ENCODE results near the gene B4GALT5. TPM values are rescaled to one million over a fixed set of nuclear protein-coding genes. Genes with fewer than 3 reads are reported as not detected.

B4GALT5 gene
- total and polyA plus RNA-seq, 9 donors = 18.4 to 45.6 (median 37.5) TPM

- no peaks in the 10 kb centered on the region for H3K27me3 ChIP-seq (ENCODE audit: control insufficient read depth, insufficient read depth, low read length)
- H3K27ac ChIP-seq (ENCODE audit: low read length) = peak overlapping the region; percentile 72
- H3K4me1 ChIP-seq (ENCODE audit: control insufficient read depth, insufficient read depth, low read length) = peaks cover 48% of the 10 kb centered on the region
- no peaks in the 10 kb centered on the region for H3K9me3 ChIP-seq (replicated peaks; ENCODE audit: control insufficient read depth, low read depth, low read length)
- peak; percentile 81 for DNase-seq
- WGBS (ENCODE audit: insufficient coverage) = 53% methylated on average over 3 of the region's 15 CpGs
- H3K36me3 ChIP-seq (ENCODE audit: control insufficient read depth, insufficient read depth, low read length) = no peaks in the 10 kb centered on the region
- H3K4me3 ChIP-seq (ENCODE audit: low read length) = no peak overlapping the region
Observed at GRCh38 chr20:49595811-49596561, 117.7 kb downstream of the B4GALT5 start.

- no peak for DNase-seq
- Histone ChIP-seq H3K27ac (ENCODE audit: low read length) (no peak overlapping the region), H3K36me3 (ENCODE audit: control insufficient read depth, insufficient read depth, low read length) (no peaks in the 10 kb centered on the region), H3K9me3 (replicated peaks; ENCODE audit: control insufficient read depth, low read depth, low read length) (no peaks in the 10 kb centered on the region), H3K4me3 (ENCODE audit: low read length) (no peak overlapping the region), H3K4me1 (ENCODE audit: control insufficient read depth, insufficient read depth, low read length) (peaks cover 46% of the 10 kb centered on the region), H3K27me3 (ENCODE audit: control insufficient read depth, insufficient read depth, low read length) (no peaks in the 10 kb centered on the region)
- 77% methylated on average over 10 of the region's 10 CpGs for WGBS (ENCODE audit: insufficient coverage)
Observed at GRCh38 chr20:49595346-49595745, 118.3 kb downstream of the B4GALT5 start.

GRCh38 chr20:49594931-49595315 lies 118.8 kb downstream of the B4GALT5 start:
- no peak overlapping the region for H3K4me3 ChIP-seq (ENCODE audit: low read length)
- no peak for DNase-seq
- H3K9me3 ChIP-seq (replicated peaks; ENCODE audit: control insufficient read depth, low read depth, low read length) = no peaks in the 10 kb centered on the region
- 95% methylated on average over 4 of the region's 6 CpGs for WGBS (ENCODE audit: insufficient coverage)
- H3K27me3 ChIP-seq (ENCODE audit: control insufficient read depth, insufficient read depth, low read length) = no peaks in the 10 kb centered on the region
- peak overlapping the region; percentile 62 for H3K27ac ChIP-seq (ENCODE audit: low read length)
- peaks cover 41% of the 10 kb centered on the region for H3K4me1 ChIP-seq (ENCODE audit: control insufficient read depth, insufficient read depth, low read length)
- H3K36me3 ChIP-seq (ENCODE audit: control insufficient read depth, insufficient read depth, low read length) = no peaks in the 10 kb centered on the region

- Histone ChIP-seq H3K27ac (ENCODE audit: low read length) (peak overlapping the region; percentile 62), H3K27me3 (ENCODE audit: control insufficient read depth, insufficient read depth, low read length) (no peaks in the 10 kb centered on the region), H3K9me3 (replicated peaks; ENCODE audit: control insufficient read depth, low read depth, low read length) (no peaks in the 10 kb centered on the region), H3K4me1 (ENCODE audit: control insufficient read depth, insufficient read depth, low read length) (peaks cover 40% of the 10 kb centered on the region), H3K4me3 (ENCODE audit: low read length) (no peak overlapping the region), H3K36me3 (ENCODE audit: control insufficient read depth, insufficient read depth, low read length) (no peaks in the 10 kb centered on the region)
- DNase-seq = peak; percentile 96
- 37% methylated on average over 11 of the region's 12 CpGs for WGBS (ENCODE audit: insufficient coverage)
Observed at GRCh38 chr20:49594143-49594930, 119.3 kb downstream of the B4GALT5 start.

GRCh38 chr20:49593466-49594142 lies 120.1 kb downstream of the B4GALT5 start:
- DNase-seq = peak; percentile 59
- Histone ChIP-seq H3K27me3 (ENCODE audit: control insufficient read depth, insufficient read depth, low read length) (no peaks in the 10 kb centered on the region), H3K27ac (ENCODE audit: low read length) (peak overlapping the region; percentile 62), H3K4me3 (ENCODE audit: low read length) (no peak overlapping the region), H3K36me3 (ENCODE audit: control insufficient read depth, insufficient read depth, low read length) (no peaks in the 10 kb centered on the region), H3K4me1 (ENCODE audit: control insufficient read depth, insufficient read depth, low read length) (peaks cover 40% of the 10 kb centered on the region), H3K9me3 (replicated peaks; ENCODE audit: control insufficient read depth, low read depth, low read length) (no peaks in the 10 kb centered on the region)
- 33% methylated on average over 4 of the region's 15 CpGs for WGBS (ENCODE audit: insufficient coverage)

- Histone ChIP-seq H3K27ac (ENCODE audit: low read length) (no peak overlapping the region), H3K4me3 (ENCODE audit: low read length) (no peak overlapping the region), H3K4me1 (ENCODE audit: control insufficient read depth, insufficient read depth, low read length) (peaks cover 47% of the 10 kb centered on the region), H3K36me3 (ENCODE audit: control insufficient read depth, insufficient read depth, low read length) (no peaks in the 10 kb centered on the region), H3K9me3 (replicated peaks; ENCODE audit: control insufficient read depth, low read depth, low read length) (no peaks in the 10 kb centered on the region), H3K27me3 (ENCODE audit: control insufficient read depth, insufficient read depth, low read length) (no peaks in the 10 kb centered on the region)
- DNase-seq = no peak
Observed at GRCh38 chr20:49592120-49592519, 121.6 kb downstream of the B4GALT5 start.

GRCh38 chr20:49591217-49591865 lies 122.3 kb downstream of the B4GALT5 start:
- Histone ChIP-seq H3K4me1 (ENCODE audit: control insufficient read depth, insufficient read depth, low read length) (peaks cover 47% of the 10 kb centered on the region), H3K4me3 (ENCODE audit: low read length) (no peak overlapping the region), H3K9me3 (replicated peaks; ENCODE audit: control insufficient read depth, low read depth, low read length) (no peaks in the 10 kb centered on the region), H3K36me3 (ENCODE audit: control insufficient read depth, insufficient read depth, low read length) (no peaks in the 10 kb centered on the region), H3K27ac (ENCODE audit: low read length) (peak overlapping the region; percentile 75), H3K27me3 (ENCODE audit: control insufficient read depth, insufficient read depth, low read length) (no peaks in the 10 kb centered on the region)
- DNase-seq = peak; percentile 85
- WGBS (ENCODE audit: insufficient coverage) = 80% methylated on average over 1 of the region's 4 CpGs

GRCh38 chr20:49590163-49591017 lies 123.3 kb downstream of the B4GALT5 start:
- no peak overlapping the region for H3K4me3 ChIP-seq (ENCODE audit: low read length)
- peaks cover 42% of the 10 kb centered on the region for H3K4me1 ChIP-seq (ENCODE audit: control insufficient read depth, insufficient read depth, low read length)
- H3K36me3 ChIP-seq (ENCODE audit: control insufficient read depth, insufficient read depth, low read length) = no peaks in the 10 kb centered on the region
- H3K27ac ChIP-seq (ENCODE audit: low read length) = peak overlapping the region; percentile 75
- no peaks in the 10 kb centered on the region for H3K27me3 ChIP-seq (ENCODE audit: control insufficient read depth, insufficient read depth, low read length)
- no peak for DNase-seq
- WGBS (ENCODE audit: insufficient coverage) = 89% methylated on average over 3 of the region's 8 CpGs
- H3K9me3 ChIP-seq (replicated peaks; ENCODE audit: control insufficient read depth, low read depth, low read length) = no peaks in the 10 kb centered on the region

- Histone ChIP-seq H3K27ac (ENCODE audit: low read length) (no peak overlapping the region), H3K4me1 (ENCODE audit: control insufficient read depth, insufficient read depth, low read length) (peaks cover 45% of the 10 kb centered on the region), H3K9me3 (replicated peaks; ENCODE audit: control insufficient read depth, low read depth, low read length) (no peaks in the 10 kb centered on the region), H3K27me3 (ENCODE audit: control insufficient read depth, insufficient read depth, low read length) (no peaks in the 10 kb centered on the region), H3K4me3 (ENCODE audit: low read length) (no peak overlapping the region), H3K36me3 (ENCODE audit: control insufficient read depth, insufficient read depth, low read length) (no peaks in the 10 kb centered on the region)
- WGBS (ENCODE audit: insufficient coverage) = 86% methylated on average over 4 of the region's 6 CpGs
- DNase-seq = no peak
Observed at GRCh38 chr20:49589747-49590146, 123.9 kb downstream of the B4GALT5 start.

Measured in muscle of leg (tissue), 11 donors.